ENCODE results near the gene XPR1.

GRCh38 chr1:180627411-180627810 is 4.4 kb upstream of the XPR1 start:
- TF ChIP-seq CTCF (conservative IDR thresholded peaks at IDR 0.05; ENCODE audit: low read length) (no peak), EZH2phosphoT487 (IDR thresholded peaks at IDR 0.05; ENCODE audit: borderline replicate concordance) (no peak)

Data from Loucy (cell line).